SU-DHL-6 (cell line): ENCODE results near the gene GCFC2.

Source experiments
- H2AFZ ChIP-seq: fragments of 200-600 bp; sonication (generic); 2 replicates; pipeline ENCODE4 v1.6.1; 2014; ENCODE audit warnings: low read depth, mild to moderate bottlenecking, moderate library complexity, mixed read lengths, antibody characterized with exemption, low read length; ENCODE audit not compliant: severe bottlenecking
- H3F3A ChIP-seq: fragments of 200-600 bp; shearing (Covaris generic); 2 replicates; pipeline ENCODE4 v1.6.0; 2016; ENCODE audit warnings: antibody characterized with exemption, mild to moderate bottlenecking; ENCODE audit not compliant: insufficient read depth
- H3K27ac ChIP-seq: fragments of 200-600 bp; sonication (generic); 2 replicates; pipeline ENCODE4 v1.5.1; 2016; ENCODE audit warnings: low read depth, mild to moderate bottlenecking, low read length, moderate library complexity, mixed read lengths
- H3K27me3 ChIP-seq: fragments of 200-600 bp; sonication (generic), shearing (Covaris generic); 2 replicates; pipeline ENCODE4 v1.6.0; 2014; ENCODE audit warnings: mild to moderate bottlenecking, low read length
- H3K36me3 ChIP-seq: fragments of 200-600 bp; sonication (generic); 2 replicates; pipeline ENCODE4 v1.6.1; 2014; ENCODE audit warnings: mild to moderate bottlenecking, low read length, mixed read lengths
- H3K4me2 ChIP-seq: fragments of 300-600, 200-600 bp; shearing (Covaris generic), sonication (generic); 2 replicates; pipeline ENCODE4 v1.6.0; 2014; ENCODE audit warnings: low read length, low read depth, mild to moderate bottlenecking; ENCODE audit not compliant: poor library complexity, severe bottlenecking
- H3K4me3 ChIP-seq: fragments of 200-600 bp; sonication (generic); 2 replicates; pipeline ENCODE4 v1.5.1; 2014; ENCODE audit warnings: antibody characterized with exemption, low read length, mild to moderate bottlenecking, mixed read lengths; ENCODE audit not compliant: insufficient read depth, poor library complexity, severe bottlenecking
- H3K79me2 ChIP-seq: fragments of 200-600 bp; sonication (generic); 2 replicates; pipeline ENCODE4 v1.6.1; 2014; ENCODE audit warnings: mild to moderate bottlenecking, low read length, moderate library complexity; ENCODE audit not compliant: insufficient read depth
- H3K9ac ChIP-seq: fragments of 200-600 bp; sonication (generic); 2 replicates; pipeline ENCODE4 v1.7.0; 2014; ENCODE audit warnings: mild to moderate bottlenecking, low read length
- H3K9me2 ChIP-seq: fragments of 200-600 bp; sonication (generic); replicated peaks from 2 replicates; pipeline ENCODE4 v1.6.1; 2014; ENCODE audit warnings: low read length; ENCODE audit not compliant: insufficient read depth
- H3K9me3 ChIP-seq: fragments of 200-600 bp; sonication (generic); 2 replicates; pipeline ENCODE4 v1.6.1; 2014; ENCODE audit warnings: low read length, mixed read lengths; ENCODE audit not compliant: insufficient read depth
- H4K20me1 ChIP-seq: fragments of 200-600 bp; sonication (generic); 2 replicates; pipeline ENCODE4 v1.6.1; 2014; ENCODE audit warnings: low read depth, mild to moderate bottlenecking, antibody characterized with exemption, low read length, moderate library complexity, mixed read lengths
- CTCF ChIP-seq: fragments of 200-600 bp; sonication (generic); IDR thresholded peaks from one replicate; pipeline ENCODE4 v1.5.1; 2017; ENCODE audit warnings: antibody characterized with exemption, mild to moderate bottlenecking, low read length, moderate library complexity; ENCODE audit not compliant: insufficient read depth, poor library complexity, severe bottlenecking
- EZH2phosphoT487 ChIP-seq: fragments of 200-600 bp; sonication (generic), shearing (Covaris generic); conservative IDR thresholded peaks from 2 replicates; pipeline ENCODE4 v1.6.1; 2018; ENCODE audit warnings: mild to moderate bottlenecking, antibody characterized with exemption, low read length, moderate library complexity, mixed read lengths

The GCFC2 gene

GRCh38 chr2:75632813-75633212 is 77.9 kb downstream of the GCFC2 start:
- no peaks in the 10 kb centered on the region for H3K79me2 ChIP-seq
- H3K4me2 ChIP-seq = no peak overlapping the region
- no peak overlapping the region for H2AFZ ChIP-seq
- no peaks in the 10 kb centered on the region for H4K20me1 ChIP-seq
- TF ChIP-seq EZH2phosphoT487 = no peak
- TF ChIP-seq CTCF = no peak
- no peak overlapping the region for H3K27ac ChIP-seq
- H3K9ac ChIP-seq = no peak overlapping the region
- H3K9me3 ChIP-seq = no peaks in the 10 kb centered on the region
- H3F3A ChIP-seq = no peaks in the 10 kb centered on the region
- H3K9me2 ChIP-seq = no peaks in the 10 kb centered on the region
- H3K36me3 ChIP-seq = no peaks in the 10 kb centered on the region
- H3K4me3 ChIP-seq = no peak overlapping the region
- H3K27me3 ChIP-seq = no peaks in the 10 kb centered on the region

- Histone ChIP-seq H3K9ac (no peak overlapping the region), H3F3A (no peaks in the 10 kb centered on the region), H3K36me3 (no peaks in the 10 kb centered on the region), H3K79me2 (no peaks in the 10 kb centered on the region), H3K27ac (no peak overlapping the region), H3K4me3 (no peak overlapping the region), H3K4me2 (no peak overlapping the region), H4K20me1 (no peaks in the 10 kb centered on the region), H3K9me2 (no peaks in the 10 kb centered on the region), H2AFZ (no peak overlapping the region), H3K27me3 (no peaks in the 10 kb centered on the region), H3K9me3 (no peaks in the 10 kb centered on the region)
- TF ChIP-seq CTCF (no peak), EZH2phosphoT487 (no peak)
Observed at GRCh38 chr2:75632091-75632701, 78.5 kb downstream of the GCFC2 start.

GRCh38 chr2:75627902-75628504 is 82.7 kb downstream of the GCFC2 start:
- no peak overlapping the region for H3K4me3 ChIP-seq
- H3K9me3 ChIP-seq = no peaks in the 10 kb centered on the region
- no peak for TF ChIP-seq EZH2phosphoT487
- peak; percentile 80 for TF ChIP-seq CTCF
- no peaks in the 10 kb centered on the region for H3F3A ChIP-seq
- H3K27me3 ChIP-seq = no peaks in the 10 kb centered on the region
- no peak overlapping the region for H3K4me2 ChIP-seq
- no peaks in the 10 kb centered on the region for H3K9me2 ChIP-seq
- H3K36me3 ChIP-seq = no peaks in the 10 kb centered on the region
- H3K79me2 ChIP-seq = no peaks in the 10 kb centered on the region
- H3K27ac ChIP-seq = no peak overlapping the region
- no peak overlapping the region for H2AFZ ChIP-seq
- H4K20me1 ChIP-seq = no peaks in the 10 kb centered on the region
- no peak overlapping the region for H3K9ac ChIP-seq
